A549 treated with Hydrocortisone at 1 μM for 4 hours (cell line): Measurements from ENCODE around the gene NCOA7. TPM values are rescaled to one million over a fixed set of nuclear protein-coding genes. Genes with fewer than 3 reads are reported as not detected.

ENCODE experiments used
- total RNA-seq: library from RNA; stranded (reverse); fragments of 200-300 nt; extraction: Qiagen RNA extraction; gene quantifications from 5 replicates; pipeline ENCODE4 v1.2.3, GENCODE V29; 2022

Gene NCOA7
- 10.4 to 18.8 TPM (median 14.1 TPM) in 5 replicates for total RNA-seq

GRCh38 chr6:125790358-125791150, at the start of gene NCOA7:
Gene NCOA7 (plus strand): TSS chr6:125790960. CDS start chr6:125815355, 24,395 bp downstream.

GRCh38 chr6:125749173-125749864, 41.4 kb upstream of the NCOA7 start, which contains the start of gene HEY2:
Gene HEY2 (plus strand): TSS chr6:125749632. CDS start chr6:125749777, 145 bp downstream.

DNA sequence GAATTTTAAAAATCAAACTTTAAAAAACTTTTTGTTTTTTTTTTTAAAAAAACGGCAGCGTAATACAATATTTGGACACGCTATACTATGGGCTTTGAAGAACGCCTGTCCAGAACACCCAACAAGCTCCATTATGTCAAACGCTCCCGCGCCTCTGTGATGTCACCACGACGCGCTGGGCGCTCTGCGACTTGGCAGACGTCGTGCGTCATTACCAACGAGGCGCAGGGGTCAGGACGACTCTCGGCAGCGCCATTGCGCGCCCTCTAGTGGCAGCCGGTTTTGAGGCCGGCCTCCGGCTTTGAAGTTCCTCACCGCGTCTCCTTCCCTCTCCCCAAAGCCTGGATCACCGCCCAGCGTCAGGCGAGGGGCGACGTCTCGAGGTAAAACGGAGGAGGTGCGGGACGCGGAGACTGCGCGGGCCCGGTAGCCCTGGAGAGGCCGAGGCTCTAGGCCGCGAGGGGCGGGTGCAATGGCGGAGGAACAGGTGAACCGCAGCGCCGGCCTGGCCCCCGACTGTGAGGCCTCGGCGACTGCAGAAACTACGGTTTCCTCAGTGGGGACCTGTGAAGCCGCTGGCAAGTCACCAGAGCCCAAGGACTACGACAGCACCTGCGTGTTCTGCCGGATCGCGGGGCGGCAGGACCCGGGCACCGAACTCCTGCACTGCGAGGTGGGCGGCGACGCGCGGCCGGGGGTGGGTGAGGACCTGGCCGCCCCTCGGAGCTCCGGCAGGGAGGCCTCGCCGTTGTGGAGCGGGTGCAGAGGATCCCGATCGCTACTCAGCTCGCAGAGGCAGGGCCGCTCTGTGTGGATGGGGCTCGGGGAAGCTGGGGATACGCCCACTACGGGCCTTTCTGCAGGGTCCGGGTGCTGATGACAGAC, 166.0 kb downstream of the NCOA7 start, which contains the start of gene HINT3:
TSS of gene HINT3 (plus strand) at position 265 of the 885 bp plus-strand sequence. CDS start at position 473, 208 bp downstream.

Other genes with a start within 250 kb of the NCOA7 start
- 0.05 to 0.07 TPM (median 0.06 TPM) in 3 of 5 replicates, not detected in the others for gene HEY2, start 41.3 kb upstream of the NCOA7 start, total RNA-seq
- 5.8 to 7.3 TPM (median 5.9 TPM) in 5 replicates for gene HINT3, start 165.8 kb downstream of the NCOA7 start, total RNA-seq
- gene TRMT11, start 195.6 kb downstream of the NCOA7 start, total RNA-seq = 9.2 to 13.9 TPM (median 12.1 TPM) in 5 replicates